ENCODE data around the gene STRADB.

The STRADB gene

GRCh38 chr2:201440182-201440581 lies 11.4 kb upstream of the STRADB start (continued):
- TF ChIP-seq ZNF600 (tag by site-specific recombination; IDR thresholded peaks at IDR 0.05) = no peak
- TF ChIP-seq ZNF777 (tag by site-specific recombination; IDR thresholded peaks at IDR 0.05; ENCODE audit: borderline replicate concordance) = no peak

GRCh38 chr2:201441409-201441808 lies 10.1 kb upstream of the STRADB start:
- TF ChIP-seq ZNF610 (tag by site-specific recombination; IDR thresholded peaks at IDR 0.05; ENCODE audit: borderline replicate concordance) = no peak
- no peak for TF ChIP-seq SCRT1 (tag by site-specific recombination; IDR thresholded peaks at IDR 0.05; ENCODE audit: borderline replicate concordance)
- TF ChIP-seq, protein P1, sequence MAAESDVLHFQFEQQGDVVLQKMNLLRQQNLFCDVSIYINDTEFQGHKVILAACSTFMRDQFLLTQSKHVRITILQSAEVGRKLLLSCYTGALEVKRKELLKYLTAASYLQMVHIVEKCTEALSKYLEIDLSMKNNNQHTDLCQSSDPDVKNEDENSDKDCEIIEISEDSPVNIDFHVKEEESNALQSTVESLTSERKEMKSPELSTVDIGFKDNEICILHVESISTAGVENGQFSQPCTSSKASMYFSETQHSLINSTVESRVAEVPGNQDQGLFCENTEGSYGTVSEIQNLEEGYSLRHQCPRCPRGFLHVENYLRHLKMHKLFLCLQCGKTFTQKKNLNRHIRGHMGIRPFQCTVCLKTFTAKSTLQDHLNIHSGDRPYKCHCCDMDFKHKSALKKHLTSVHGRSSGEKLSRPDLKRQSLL (tag by site-specific recombination; IDR thresholded peaks at IDR 0.05) = no peak
- TF ChIP-seq ZNF175 (tag by site-specific recombination; IDR thresholded peaks at IDR 0.05) = no peak
- TF ChIP-seq, protein P2, sequence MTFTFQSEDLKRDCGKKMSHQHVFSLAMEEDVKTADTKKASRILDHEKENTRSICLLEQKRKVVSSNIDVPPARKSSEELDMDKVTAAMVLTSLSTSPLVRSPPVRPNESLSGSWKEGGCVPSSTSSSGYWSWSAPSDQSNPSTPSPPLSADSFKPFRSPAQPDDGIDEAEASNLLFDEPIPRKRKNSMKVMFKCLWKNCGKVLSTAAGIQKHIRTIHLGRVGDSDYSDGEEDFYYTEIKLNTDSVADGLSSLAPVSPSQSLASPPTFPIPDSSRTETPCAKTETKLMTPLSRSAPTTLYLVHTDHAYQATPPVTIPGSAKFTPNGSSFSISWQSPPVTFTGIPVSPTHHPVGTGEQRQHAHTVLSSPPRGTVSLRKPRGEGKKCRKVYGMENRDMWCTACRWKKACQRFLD (tag by site-specific recombination; IDR thresholded peaks at IDR 0.05) = no peak
- TF ChIP-seq, protein P3, sequence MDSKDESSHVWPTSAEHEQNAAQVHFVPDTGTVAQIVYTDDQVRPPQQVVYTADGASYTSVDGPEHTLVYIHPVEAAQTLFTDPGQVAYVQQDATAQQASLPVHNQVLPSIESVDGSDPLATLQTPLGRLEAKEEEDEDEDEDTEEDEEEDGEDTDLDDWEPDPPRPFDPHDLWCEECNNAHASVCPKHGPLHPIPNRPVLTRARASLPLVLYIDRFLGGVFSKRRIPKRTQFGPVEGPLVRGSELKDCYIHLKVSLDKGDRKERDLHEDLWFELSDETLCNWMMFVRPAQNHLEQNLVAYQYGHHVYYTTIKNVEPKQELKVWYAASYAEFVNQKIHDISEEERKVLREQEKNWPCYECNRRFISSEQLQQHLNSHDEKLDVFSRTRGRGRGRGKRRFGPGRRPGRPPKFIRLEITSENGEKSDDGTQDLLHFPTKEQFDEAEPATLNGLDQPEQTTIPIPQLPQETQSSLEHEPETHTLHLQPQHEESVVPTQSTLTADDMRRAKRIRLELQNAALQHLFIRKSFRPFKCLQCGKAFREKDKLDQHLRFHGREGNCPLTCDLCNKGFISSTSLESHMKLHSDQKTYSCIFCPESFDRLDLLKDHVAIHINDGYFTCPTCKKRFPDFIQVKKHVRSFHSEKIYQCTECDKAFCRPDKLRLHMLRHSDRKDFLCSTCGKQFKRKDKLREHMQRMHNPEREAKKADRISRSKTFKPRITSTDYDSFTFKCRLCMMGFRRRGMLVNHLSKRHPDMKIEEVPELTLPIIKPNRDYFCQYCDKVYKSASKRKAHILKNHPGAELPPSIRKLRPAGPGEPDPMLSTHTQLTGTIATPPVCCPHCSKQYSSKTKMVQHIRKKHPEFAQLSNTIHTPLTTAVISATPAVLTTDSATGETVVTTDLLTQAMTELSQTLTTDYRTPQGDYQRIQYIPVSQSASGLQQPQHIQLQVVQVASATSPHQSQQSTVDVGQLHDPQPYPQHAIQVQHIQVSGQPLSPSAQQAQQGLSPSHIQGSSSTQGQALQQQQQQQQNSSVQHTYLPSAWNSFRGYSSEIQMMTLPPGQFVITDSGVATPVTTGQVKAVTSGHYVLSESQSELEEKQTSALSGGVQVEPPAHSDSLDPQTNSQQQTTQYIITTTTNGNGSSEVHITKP (tag by site-specific recombination; IDR thresholded peaks at IDR 0.05) = no peak
- no peak for TF ChIP-seq ZNF391 (tag by site-specific recombination; IDR thresholded peaks at IDR 0.05; ENCODE audit: borderline replicate concordance, low read depth)
- no peak for TF ChIP-seq YY2 (tag by site-specific recombination; IDR thresholded peaks at IDR 0.05)
- no peak for TF ChIP-seq ZNF792 (tag by site-specific recombination; IDR thresholded peaks at IDR 0.05)
- TF ChIP-seq ZNF692 (tag by site-specific recombination; IDR thresholded peaks at IDR 0.05) = no peak
- TF ChIP-seq MYNN (tag by site-specific recombination; IDR thresholded peaks at IDR 0.05; ENCODE audit: borderline replicate concordance) = no peak
- no peak for TF ChIP-seq ZNF239 (tag by site-specific recombination; IDR thresholded peaks at IDR 0.05)
- POLR2A ChIA-PET = interaction anchor here (1.8 kb wide), 1 partner anchor 10 kb away, joined by 8 read pairs; the partner anchor contains the start of genes STRADB and TRAK2
- H3K4me1 ChIP-seq (ENCODE audit: control insufficient read depth, insufficient read depth, low read length) = no peaks in the 10 kb centered on the region
- CTCF ChIA-PET = interaction anchor here (0.7 kb wide), 1 partner anchor 83 kb away, joined by 3 read pairs; no protein-coding TSS in a partner anchor
- no peaks in the 10 kb centered on the region for H3K9me3 ChIP-seq (ENCODE audit: control insufficient read depth, insufficient read depth, low read depth, low read length)
- no peaks in the 10 kb centered on the region for H3K36me3 ChIP-seq (ENCODE audit: control insufficient read depth in 2 of 2, insufficient read depth in 1 of 2, low read length in 2 of 2)
- no peak overlapping the region for H3K4me3 ChIP-seq (ENCODE audit: low read depth, low read length)
- H3K27ac ChIP-seq (ENCODE audit: extremely low read depth, low read depth, low read length) = no peak overlapping the region

DNA sequence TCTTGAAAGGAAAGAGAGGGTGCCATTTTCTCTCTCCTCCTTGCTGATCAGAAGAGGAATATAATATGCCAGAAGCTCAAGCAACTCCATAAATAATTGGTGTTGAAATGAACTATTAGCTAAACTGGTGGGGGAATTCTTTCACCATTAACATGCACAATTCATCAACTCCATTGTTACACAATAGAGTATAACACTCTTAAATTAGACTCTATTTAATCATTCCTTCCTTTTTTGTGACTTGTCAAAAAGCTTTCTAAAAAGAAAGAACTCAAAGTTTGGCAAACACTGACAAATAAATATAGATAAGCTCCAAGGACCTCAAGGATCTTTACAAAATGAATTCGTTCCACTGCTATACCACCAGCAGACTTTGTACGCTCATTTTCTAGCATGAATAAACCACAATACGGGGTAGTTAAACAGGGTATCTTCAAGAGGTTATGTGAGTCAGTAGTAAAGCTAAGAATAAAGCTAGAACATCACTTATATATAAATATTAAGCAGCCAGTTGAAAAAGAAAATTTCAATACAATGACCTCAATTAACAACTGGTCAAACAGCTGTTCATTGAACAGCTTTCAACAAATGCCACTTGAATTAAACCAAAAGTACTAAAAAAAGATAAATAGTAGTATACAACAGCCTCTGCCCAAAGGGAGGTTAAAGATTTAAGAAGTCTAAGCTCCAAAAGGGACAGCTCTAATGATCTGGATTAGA lies 6.6 kb upstream of the STRADB start:
- Histone ChIP-seq H3K27ac (ENCODE audit: extremely low read depth, low read depth, low read length) (no peak overlapping the region), H3K4me3 (ENCODE audit: low read depth, low read length) (no peak overlapping the region), H3K9me3 (ENCODE audit: control insufficient read depth, insufficient read depth, low read depth, low read length) (no peaks in the 10 kb centered on the region), H3K4me1 (ENCODE audit: control insufficient read depth, insufficient read depth, low read length) (no peaks in the 10 kb centered on the region), H3K36me3 (ENCODE audit: control insufficient read depth in 2 of 2, insufficient read depth in 1 of 2, low read length in 2 of 2) (no peaks in the 10 kb centered on the region)
- TF ChIP-seq TCF7L2 (IDR thresholded peaks at IDR 0.05; ENCODE audit: borderline replicate concordance, low read depth, low read length) = no peak
- no peak for TF ChIP-seq ZNF791 (tag by site-specific recombination; IDR thresholded peaks at IDR 0.05)
- no peak for TF ChIP-seq ZNF830 (tag by site-specific recombination; IDR thresholded peaks at IDR 0.05; ENCODE audit: low read depth)
- no peak for TF ChIP-seq ZNF366 (tag by site-specific recombination; conservative IDR thresholded peaks at IDR 0.05)
- TF ChIP-seq ZNF140 (tag by site-specific recombination; IDR thresholded peaks at IDR 0.05) = no peak
- no peak for TF ChIP-seq SP7 (tag by site-specific recombination; IDR thresholded peaks at IDR 0.05)
- no peak for TF ChIP-seq ZNF585B (tag by site-specific recombination; IDR thresholded peaks at IDR 0.05)
- no peak for TF ChIP-seq ZNF426 (tag by site-specific recombination; IDR thresholded peaks at IDR 0.05)
- TF ChIP-seq ZNF223 (tag by site-specific recombination; IDR thresholded peaks at IDR 0.05) = no peak
- TF ChIP-seq OSR2 (tag by site-specific recombination; IDR thresholded peaks at IDR 0.05) = no peak
- no peak for TF ChIP-seq ZNF292 (tag by site-specific recombination; IDR thresholded peaks at IDR 0.05; ENCODE audit: borderline replicate concordance, low read depth)
- no peak for TF ChIP-seq ZNF391 (tag by site-specific recombination; IDR thresholded peaks at IDR 0.05; ENCODE audit: borderline replicate concordance, low read depth)
- TF ChIP-seq GLI4 (tag by site-specific recombination; IDR thresholded peaks at IDR 0.05) = no peak
- ChIA-PET POLR2A (no interaction called here), CTCF (no interaction called here)
